HG02938 (cell line): ENCODE data around the gene TRPM3.

Experiments used
- ATAC-seq: cut with Tn5 transposase; IDR thresholded peaks from one replicate; pipeline ENCODE4 v1.9.1; 2021; ENCODE audit warnings: mild to moderate bottlenecking, moderate library complexity; ENCODE audit not compliant: unreplicated experiment

The TRPM3 gene

GRCh38 chr9:70901013-70901412 is 220.4 kb downstream of the TRPM3 start:
- ATAC-seq: no peak

GRCh38 chr9:70893580-70894122 is 227.8 kb downstream of the TRPM3 start:
- ATAC-seq: no peak

GRCh38 chr9:70888471-70888870 is 232.9 kb downstream of the TRPM3 start:
- ATAC-seq: no peak

- ATAC-seq: no peak
Measured at GRCh38 chr9:70887826-70888225, 233.6 kb downstream of the TRPM3 start.

- no peak for ATAC-seq
Measured at GRCh38 chr9:70883963-70884793, 237.2 kb downstream of the TRPM3 start.

- ATAC-seq: no peak
Measured at GRCh38 chr9:70883056-70883455, 238.4 kb downstream of the TRPM3 start.

- no peak for ATAC-seq
Measured at GRCh38 chr9:70881333-70881732, 240.1 kb downstream of the TRPM3 start.

GRCh38 chr9:70880535-70880934 is 240.9 kb downstream of the TRPM3 start:
- ATAC-seq: no peak

GRCh38 chr9:70878576-70878975 is 242.8 kb downstream of the TRPM3 start:
- no peak for ATAC-seq

GRCh38 chr9:70874451-70874850 is 247.0 kb downstream of the TRPM3 start:
- ATAC-seq: no peak

- ATAC-seq: no peak
Measured at GRCh38 chr9:70873506-70873905, 247.9 kb downstream of the TRPM3 start.

- no peak for ATAC-seq
Measured at GRCh38 chr9:70868661-70869652, 252.5 kb downstream of the TRPM3 start.

- no peak for ATAC-seq
Measured at GRCh38 chr9:70868041-70868440, 253.4 kb downstream of the TRPM3 start.

GRCh38 chr9:70865471-70865870 is 255.9 kb downstream of the TRPM3 start:
- no peak for ATAC-seq

GRCh38 chr9:70861797-70862196 is 259.6 kb downstream of the TRPM3 start:
- ATAC-seq: no peak

GRCh38 chr9:70861376-70861775 is 260.0 kb downstream of the TRPM3 start:
- no peak for ATAC-seq

- no peak for ATAC-seq
Measured at GRCh38 chr9:70859694-70860093, 261.7 kb downstream of the TRPM3 start.

GRCh38 chr9:70856411-70856810 is 265.0 kb downstream of the TRPM3 start:
- ATAC-seq: no peak

GRCh38 chr9:70852711-70853240 is 268.6 kb downstream of the TRPM3 start:
- ATAC-seq: no peak

GRCh38 chr9:70840266-70840665 is 281.2 kb downstream of the TRPM3 start:
- ATAC-seq: no peak

- no peak for ATAC-seq
Measured at GRCh38 chr9:70835323-70835722, 286.1 kb downstream of the TRPM3 start.
